GM21786 (cell line): ENCODE results near the gene SLC7A10.
A peak's percentile ranks its signal among the peaks of the same experiment; 100 is the strongest.
"Not testable (repeated sequence)": the region's sequence is repeated elsewhere in the genome, so short reads cannot be mapped to it uniquely, and the experiment has no call there.

Source experiments
- ATAC-seq: cut with Tn5 transposase; IDR thresholded peaks from one replicate; pipeline ENCODE4 v1.9.1; 2021; ENCODE audit not compliant: unreplicated experiment

Gene SLC7A10

DNA sequence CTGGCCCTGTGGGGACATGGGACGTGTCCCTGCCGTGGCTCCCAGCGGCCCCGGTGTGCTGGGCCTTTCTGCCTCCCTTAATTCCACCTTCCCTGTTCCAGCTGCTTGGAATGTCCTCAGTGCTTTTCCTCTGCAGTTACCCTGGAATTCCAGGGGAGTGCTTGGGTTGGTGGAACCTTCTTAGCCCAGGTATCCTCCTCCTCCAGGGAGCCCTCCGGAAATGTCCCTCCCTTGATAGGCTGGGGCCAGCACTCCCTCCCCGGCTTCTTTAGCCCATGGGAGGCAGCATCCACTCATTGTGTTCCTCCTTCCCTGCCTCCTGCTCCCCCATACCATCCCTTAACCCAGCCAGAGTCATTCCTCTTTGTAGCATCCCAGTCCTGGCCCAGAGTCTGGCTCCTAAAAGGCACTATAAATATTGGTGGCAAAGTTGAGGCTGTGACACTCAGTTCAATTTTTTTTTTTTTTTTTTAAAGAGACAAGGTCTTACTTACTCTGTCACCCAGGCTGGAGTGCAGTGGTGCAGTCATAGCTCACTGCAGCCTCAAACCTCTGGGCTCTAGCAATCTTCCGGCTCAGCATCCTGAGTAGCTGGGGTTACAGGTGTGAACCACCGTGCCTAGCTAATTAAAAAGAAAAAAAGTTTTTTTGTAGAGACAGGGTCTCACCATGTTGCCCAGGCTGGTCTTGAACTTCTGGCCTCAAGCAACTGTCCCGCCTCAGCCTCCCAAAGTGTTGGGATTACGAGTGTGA, 13.7 kb upstream of the SLC7A10 start:
- no peak for ATAC-seq

DNA sequence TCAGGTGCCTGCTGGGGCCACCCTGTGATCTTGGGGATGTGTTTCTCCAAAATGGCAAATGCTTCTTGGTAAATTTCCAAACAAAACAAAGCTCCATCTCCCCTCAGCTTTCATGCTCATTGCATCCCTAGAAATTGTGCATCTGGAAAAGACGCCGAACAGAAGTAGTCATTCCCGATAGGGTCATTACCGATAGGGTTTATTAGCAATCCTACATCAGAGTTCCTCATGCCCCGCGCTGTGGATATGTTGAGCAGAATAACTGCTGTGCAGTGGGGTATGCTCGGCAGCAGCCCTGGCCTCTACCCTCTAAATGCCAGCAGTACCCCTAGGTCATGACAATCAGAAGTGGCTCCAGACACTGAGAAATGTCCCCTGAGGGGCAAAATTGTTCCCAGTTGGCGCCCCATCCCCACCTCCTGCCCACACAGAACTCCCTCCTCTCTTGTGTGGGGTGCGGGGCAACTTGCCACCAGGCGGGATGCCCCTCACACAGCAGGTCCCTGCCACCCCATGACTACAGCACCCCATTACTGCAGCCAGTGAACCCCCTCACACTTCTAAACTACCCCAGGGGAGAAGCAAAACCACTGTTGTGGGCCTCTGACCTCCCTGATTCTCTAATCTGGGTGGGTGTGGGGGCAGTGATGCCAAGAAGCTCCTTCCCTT, 13.0 kb upstream of the SLC7A10 start:
- ATAC-seq, result no peak

DNA sequence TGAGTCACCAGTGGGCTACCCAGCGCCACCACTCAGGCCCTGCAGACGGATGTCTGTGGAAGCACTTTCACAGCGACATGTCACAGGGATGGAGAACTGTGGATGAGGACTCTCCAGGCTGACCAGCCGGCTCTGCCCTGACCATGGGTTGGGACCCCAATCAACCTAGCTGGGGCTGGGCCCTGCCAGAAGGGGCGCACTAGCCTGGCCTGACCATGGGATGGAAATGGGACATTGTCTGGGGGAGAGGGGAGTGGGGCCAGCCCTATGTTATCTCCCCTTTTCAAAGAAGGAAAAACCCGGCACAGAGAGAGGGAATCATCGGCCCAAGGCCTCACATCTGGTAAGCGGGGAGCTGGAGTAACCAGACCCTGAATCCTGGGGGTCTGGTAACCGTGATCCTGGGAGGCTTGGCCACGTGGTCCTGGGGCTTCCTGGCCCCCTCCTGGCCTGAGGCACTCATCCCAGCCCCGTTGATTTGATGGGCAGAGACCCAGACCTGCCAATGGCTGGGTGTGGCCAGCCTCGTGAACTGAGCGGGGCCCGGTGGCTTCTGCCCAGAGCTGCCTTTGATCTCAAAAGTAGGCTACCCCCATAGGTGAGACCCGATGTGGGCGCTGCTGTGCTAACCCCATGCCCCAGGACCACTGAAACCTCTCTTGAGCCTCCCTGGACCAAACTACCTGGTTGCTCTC, 11.2 kb upstream of the SLC7A10 start:
- ATAC-seq, result no peak

DNA sequence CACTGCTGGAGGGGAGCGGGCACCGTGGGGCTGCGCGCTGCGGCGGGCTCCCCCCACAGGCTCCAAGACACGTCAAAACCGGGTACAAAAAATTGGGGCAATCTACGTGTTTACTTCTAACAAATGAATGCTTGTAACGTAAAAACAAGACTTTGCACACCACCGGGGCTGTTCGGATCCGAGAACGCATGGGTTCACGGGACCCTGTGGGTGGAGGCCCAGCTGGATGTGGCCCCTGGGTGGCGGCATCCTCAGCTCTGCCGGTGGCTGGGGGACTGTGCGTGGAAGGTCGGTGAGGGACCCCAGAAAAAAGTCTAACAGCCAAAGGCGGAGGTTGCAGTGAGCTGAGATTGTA, 10.3 kb upstream of the SLC7A10 start:
- ATAC-seq, result no peak

DNA sequence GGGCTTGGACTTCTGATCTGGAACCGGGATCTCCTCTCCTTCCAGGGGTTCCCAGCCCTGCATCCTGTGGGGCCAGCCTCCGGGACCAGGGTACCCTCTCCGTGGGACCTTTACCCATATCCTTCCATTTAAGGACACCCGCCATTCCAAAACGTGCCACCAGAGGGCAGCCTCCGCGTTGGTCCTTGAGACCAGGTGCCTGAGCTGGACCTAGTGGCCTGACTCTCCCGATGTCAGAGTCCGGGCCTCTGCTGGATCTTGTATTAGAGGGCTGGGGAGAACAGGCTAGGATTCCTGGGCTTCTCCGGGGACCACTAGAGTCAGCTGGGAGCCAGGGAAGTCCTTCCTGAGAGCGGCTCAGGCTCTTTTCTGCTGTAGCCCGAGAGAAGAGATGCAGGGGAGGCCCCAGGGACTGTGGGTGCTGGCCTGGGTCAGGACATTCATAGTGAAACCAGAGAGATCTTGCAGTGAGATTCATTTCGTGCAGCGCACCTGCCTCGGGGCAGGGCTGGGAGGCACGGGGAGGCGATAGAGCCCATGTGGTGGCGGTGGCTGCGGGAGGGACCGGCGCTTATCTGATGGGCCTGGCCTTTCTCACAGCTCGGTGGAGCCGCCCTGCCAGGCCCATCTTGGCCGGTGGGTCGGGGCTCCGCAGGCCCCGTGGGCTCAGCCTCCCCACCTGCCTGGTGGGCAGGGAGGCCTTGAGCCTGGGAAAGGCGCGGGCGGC, 9.8 kb upstream of the SLC7A10 start:
- ATAC-seq, result peak; percentile 85

DNA sequence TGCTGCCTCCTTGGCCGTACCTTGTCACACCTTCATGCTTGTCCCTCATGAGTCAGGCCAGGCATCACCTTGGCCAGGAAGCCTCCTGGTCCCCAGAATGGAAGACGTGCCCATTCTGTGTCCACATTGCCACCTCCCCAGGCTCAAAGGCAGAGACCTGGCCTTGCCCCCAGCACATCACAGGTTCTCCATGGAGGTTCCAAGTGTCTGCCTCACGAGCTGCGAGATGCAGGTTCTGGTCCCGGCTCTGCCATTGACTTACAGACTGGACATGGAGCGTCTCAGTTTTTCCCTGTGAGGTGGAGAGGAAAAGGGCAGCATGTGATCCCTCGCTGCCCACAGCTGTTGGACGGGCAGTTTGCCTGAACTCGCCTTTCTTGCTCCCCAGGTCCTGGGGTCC, 9.1 kb upstream of the SLC7A10 start:
- no peak for ATAC-seq

DNA sequence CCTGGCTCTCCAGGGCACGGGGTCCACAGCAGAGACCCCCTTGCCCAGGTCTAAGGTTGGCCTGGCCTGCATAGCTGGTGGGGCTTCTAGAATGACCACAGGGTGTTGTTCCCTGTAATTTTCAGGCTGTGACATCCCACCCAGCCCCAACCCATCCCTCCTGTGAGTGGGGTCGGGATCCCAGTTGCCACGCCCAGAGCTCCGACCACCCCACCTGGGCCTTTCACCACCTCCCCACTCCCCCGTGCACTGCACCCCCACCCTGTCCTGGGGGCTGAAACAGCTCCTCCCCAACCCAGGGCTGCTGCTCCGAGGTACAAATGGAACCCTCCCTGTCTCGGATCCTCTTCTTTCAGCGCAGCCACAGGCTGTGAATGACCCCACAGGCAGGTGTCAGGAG, 8.4 kb upstream of the SLC7A10 start:
- ATAC-seq, result no peak

DNA sequence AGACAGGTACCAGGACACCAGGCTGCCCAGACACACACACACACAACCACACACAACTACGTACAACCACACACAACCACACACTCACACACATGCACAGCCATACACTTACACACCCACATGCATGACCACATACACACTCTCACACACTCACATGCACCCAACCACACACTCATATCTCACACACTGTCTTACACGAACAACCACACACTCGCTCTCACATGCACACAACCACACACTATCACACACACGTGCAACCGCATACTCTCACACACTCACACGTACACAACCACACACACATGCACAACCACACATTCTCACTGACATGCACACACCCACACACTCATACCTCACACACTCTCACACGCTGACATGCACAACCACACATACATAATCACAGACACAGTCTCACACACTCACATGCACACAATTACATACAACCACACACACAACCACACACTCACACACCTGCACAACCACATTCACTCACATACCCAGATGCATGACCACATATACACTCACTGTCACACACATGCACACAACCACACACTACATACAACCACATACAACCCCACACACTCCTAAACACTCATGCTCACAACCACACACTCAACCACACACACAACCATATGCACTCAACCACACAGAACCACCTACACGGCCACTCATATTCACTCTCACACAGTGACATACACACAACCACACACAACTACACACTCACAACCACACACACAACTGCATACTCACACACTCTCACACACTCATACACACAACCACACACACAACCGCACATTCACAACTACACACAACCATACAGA, 7.6 kb upstream of the SLC7A10 start:
- no peak for ATAC-seq

DNA sequence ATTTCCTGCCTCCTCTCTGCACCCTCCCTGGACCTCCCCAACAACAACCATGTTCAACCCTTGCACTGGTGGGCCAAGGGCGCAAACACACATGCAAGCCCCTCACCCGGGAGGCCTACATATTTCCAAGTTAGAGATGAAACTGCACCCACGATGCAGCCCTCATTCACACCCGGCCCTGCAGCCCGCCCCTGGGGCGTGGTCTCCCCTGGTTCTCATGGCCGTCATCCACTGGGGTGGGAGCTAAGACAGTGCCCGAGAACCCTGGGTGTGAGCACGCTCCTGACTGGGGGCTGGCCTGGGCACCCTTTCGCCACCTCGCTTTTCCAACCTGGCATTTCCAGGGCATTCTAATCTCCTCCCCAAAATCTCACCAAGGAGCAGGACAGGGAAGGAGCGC, 7.0 kb upstream of the SLC7A10 start:
- ATAC-seq, result no peak

DNA sequence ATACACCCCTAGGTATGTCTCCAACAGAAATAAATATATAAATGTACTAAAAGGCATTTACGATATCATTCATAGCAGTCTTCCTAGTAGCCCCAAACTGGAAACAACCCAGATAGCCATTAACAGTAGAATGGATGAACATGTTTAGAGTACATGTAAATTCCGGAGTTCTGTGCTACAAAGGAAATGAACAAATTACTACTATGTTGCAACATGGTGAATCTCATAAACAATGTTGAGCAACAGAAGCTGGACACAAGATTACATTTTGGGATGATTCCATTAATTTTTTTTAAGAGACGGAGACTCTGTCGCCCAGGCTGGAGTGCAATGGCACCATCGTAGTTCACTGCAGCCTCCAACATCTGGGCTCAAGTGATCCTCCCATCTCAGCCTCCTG, 5.9 kb upstream of the SLC7A10 start:
- ATAC-seq, result no peak

DNA sequence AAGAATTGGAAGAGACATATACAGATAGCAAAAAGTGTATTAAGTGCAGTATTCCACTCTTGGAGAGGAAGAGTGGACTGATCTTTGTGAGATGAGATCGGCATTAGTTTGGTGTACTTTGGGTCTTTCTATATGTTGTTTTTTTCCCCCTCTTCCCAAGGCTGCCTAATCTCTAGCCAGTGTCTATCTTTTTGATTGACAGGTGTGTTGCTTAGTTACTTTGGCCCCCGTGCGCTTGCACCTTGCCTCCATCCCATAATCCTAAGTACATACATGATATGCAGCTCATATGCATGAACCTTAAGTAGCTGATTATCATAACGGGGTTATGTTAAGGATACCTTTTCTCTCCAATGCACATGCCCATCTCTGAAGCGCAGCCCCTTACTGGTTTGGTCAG, 4.3 kb upstream of the SLC7A10 start:
- ATAC-seq, result no peak

DNA sequence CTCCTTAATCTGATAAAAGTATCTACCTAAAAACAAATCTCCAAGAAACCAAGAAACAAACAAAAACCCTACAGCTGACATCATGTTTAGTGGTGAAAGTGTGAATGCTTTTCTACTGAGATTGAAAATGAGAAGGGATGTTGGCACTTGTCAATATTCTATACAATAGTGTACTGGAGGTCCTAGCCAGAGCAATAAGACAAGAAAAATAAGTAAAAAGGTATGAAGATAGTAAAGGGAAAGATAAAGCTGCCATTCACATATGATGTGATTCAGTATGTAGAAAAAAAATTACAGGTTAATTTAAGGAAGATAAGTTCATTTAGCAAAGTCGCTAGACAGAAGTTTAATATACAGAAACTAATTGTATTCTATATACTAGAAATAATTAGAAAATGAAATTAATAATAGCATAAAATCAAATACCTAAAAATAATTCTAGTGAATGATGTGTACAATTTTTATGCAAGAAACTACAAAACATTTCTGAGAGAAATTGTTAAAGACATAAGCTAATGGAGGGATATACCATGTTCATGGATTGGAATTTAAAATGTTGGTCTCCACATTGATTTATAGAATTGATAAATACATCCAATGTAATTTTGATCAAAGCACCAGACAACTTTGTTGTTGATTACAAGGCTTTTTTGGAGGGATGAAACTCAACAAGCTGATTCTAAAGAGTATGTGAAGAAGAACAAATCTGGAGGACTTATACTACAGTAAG, 2.4 kb upstream of the SLC7A10 start:
- no peak for ATAC-seq

DNA sequence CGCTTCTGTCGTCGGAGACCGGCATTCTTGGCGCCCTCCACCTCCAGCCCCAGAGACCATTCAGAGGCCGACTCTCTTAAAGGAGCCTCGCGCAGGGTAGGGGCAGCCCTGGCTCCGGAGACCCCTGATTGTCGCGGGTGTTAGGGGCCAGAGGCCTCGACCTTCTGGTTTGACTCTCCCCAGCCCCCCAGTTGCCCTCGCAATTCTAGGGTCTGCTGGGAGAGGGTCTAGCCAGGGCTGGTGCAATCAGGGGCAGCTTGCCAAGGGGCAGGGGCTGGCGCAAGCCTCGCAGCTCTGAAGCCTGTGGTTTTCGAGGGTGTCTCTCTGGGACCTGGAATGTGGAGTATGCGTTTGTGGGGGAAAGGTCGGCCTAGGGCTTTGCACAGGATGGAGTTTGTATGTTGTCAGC, 1.6 kb upstream of the SLC7A10 start:
- ATAC-seq, result no peak

DNA sequence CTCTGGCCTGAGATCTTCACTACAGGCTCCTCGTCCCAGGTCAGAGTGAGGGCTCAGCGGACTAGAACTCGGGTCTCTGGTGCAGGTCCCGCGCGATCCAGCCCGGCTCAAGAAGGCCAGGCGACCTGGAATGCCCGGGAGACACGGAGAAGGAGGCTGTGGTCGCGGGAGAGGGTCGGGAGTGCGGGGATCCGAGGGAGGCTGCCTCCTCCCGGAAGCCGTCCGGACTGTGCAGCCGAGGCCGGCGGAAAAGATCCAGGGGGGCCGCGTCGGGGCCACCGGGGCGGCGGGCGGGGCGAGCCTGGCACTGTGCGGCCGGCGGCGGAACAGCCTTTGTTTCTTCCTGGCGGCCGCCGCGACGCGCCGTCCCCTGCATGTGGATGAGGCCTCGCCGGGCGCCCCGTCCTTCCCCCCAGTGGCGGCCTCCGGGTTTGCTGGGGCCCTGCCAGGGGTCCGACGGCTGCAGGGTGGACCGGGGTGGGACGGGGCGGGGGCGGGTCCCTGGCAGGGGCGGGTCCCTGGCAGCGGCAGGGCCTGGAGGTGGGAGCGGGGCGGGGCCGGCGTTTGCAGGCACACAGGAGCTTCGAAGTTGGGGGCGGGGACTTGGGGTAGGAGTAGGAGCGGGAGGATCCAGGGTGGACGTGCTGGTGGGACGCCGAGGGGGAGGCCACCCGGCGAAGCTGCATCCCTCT, 1.0 kb upstream of the SLC7A10 start:
- ATAC-seq, result no peak

DNA sequence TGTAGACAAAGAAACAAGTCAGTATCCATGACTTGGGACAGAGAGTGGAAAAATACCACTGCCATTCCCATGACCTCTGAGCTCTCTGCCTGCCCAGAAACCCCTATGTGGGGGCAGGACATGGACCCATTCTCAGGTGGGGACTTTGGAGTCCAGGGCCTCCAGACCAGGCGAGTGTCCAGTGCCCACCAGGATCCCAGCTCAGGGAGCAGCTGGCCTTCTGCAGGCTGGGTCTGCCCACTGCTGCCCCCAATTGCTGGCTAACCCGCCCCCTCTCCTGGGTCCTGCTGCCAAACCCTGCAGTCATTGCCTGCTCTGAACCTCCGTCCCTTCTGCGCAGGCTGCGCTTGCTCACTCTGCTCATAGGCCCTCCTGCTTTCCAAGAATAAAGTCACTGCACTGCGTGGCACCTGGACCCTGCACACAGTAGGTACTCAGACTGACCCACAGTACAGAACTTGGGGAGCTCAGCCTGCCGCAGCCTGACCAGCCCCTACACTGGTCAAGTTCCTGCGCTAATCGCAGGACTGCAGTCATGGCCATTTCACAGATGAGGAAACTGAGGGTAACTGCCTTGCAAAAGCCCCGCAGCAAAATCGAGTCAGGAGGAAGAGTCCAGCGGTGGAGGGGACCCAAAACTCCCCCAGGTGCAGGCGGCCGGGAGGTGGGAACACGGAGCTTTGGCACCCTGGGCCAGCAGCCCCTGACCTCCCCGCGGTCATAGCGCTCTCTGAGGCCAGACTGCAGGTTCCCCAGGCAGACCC, 774 bp downstream of the SLC7A10 start:
- ATAC-seq, result no peak

DNA sequence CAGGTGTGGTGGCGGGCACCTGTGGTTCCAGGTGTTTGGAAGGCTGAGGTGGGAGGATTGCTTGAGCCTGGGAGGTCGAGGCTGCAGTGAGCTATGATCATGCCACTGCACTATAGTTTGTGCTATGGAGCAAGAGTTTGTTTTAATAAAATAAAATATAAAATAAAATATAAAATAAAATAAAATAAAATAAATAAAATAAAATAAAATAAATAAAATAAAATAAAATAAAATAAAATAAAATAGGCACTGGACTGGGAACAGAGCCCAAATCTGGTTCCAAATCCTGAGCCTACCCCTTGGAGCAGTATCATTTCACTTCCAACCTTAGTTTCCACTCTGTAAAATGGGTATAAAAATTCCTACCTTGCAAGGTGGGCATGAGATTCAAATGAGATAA, 3.4 kb downstream of the SLC7A10 start:
- not testable (repeated sequence) for ATAC-seq

DNA sequence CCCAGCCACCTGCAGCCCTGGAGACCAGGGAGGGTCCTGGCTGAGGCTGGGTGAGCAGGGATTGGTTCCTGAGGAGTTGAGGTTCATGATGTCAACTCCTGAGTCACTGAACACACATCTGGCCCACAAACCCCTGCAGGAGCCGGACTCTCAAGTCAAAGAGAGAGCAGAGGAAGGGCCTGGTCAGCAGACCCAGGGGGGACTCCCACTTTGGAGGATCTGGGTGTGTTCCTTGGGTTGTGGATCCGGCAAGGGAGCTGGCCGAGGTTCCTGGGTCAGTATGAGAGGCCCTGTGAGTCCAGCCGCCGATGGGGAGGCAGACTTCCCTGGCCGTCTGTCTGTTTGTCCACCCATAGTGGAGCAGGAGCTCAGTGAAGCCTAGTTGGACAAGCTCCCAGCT, 4.0 kb downstream of the SLC7A10 start:
- no peak for ATAC-seq

DNA sequence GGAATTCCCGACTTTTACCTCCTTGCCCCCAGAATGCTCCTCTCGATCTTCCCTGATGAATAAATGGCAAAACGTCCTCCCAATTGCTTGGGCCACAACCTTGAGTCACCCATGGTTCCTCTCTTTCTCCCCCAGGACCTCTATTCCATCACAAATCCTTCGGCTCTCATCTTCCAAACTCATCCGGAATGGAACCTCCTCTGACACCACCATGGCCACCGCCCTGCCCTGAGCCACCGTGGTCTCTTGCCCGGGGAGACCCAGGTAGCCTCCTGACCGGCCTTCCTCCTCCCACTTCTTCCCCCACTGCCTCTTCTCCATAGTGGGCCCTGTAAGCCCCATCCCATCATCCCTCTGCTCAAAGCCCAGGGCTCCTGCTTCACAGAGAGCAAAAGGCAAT, 4.9 kb downstream of the SLC7A10 start:
- no peak for ATAC-seq

DNA sequence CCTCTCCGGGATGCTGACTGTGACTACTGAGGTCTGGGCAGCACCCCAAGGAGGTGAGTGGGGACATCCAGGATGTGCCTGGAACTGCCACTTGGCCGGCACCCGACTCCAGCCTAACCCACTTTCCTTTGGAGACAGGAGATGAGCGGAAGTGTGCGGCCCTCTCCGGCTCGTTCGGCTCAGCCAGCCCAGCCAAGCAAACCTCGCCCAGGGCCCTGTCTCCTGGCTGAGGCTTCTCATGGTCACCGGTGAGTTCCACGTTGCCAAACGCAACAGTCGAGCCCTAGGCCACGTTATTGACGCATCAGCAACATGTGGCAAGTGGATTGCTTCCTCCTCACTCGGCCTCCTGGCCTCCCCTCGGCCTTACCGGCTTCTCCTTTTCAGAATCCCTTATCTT, 5.5 kb downstream of the SLC7A10 start:
- no peak for ATAC-seq
